Medulla oblongata (tissue), 1 donor: ENCODE data around the gene ADAMTS6.
"Not testable (repeated sequence)": the region's sequence is repeated elsewhere in the genome, so short reads cannot be mapped to it uniquely, and the experiment has no call there.

ENCODE experiments used
- DNase-seq: peaks from one replicate; pipeline ENCODE4 v3.0.0-alpha.2; 2015; ENCODE audit errors: extremely low spot score

ADAMTS6 gene

GRCh38 chr5:65468633-65469032 is 13.1 kb downstream of the ADAMTS6 start:
- no peak for DNase-seq

DNA sequence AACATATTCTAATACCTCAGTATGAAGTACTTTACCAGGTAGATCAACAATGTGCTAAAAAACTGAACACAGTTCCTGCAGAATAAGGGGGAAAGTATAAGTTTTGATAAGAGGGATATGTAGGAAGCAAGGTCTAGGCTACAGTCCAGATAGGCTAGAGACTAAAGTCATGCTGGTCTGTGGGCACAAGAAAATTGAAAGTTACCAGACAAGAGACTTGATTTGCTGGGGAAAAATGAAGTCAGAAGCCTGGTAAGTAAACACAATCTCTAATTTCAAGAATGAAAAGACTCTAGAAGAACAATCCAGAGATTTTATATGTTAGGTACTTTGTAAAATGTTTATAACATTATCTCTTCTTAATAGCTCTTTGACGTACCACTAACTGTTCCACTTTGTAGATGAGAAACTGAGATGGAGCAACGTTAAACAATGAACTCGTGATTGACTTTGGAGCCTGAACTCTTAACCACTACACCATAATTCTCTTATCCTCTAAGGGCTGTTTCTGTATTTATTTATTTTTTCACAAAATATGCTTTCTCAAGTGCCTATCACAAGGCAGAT is 19.5 kb downstream of the ADAMTS6 start:
- DNase-seq = no peak

GRCh38 chr5:65461490-65461889 is 20.2 kb downstream of the ADAMTS6 start:
- no peak for DNase-seq

DNA sequence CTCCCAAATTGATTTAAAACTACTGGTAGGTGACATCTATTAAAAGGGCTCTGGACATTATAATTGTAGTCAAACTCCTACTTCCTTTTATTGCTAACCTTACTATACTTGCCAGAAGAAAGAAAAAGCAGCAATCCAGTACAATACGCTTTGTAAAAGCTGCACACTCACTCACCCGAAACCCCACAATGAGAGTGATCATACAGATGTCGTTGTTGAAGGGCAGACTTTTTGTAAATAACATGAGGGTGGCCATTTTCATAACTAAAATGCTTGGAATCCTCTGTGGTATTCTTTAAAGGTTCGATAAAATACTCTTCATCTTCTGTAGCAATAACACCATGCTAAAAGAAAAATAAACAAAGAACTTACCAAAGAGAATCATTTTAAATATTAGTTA is 21.7 kb downstream of the ADAMTS6 start:
- no peak for DNase-seq

- DNase-seq = no peak
Observed at GRCh38 chr5:65455064-65455463, 26.7 kb downstream of the ADAMTS6 start.

DNA sequence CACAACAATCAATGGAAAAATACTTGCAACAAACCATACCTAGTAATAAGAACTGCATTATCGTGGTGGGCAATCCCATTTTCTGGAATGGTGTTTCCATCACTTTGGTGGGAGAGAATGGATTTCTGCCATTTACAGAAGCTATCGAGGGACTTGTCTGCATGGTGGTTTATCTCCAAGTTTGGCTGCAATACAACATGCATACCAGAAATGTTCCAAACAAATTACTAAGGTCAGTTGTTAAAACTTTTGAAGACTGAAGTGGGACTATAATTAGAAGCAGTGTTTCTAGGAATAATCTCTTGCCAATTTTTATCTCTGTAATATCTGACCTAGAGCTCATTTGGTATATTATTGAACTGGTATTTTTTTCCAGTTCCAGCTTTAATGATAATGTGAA is 30.3 kb downstream of the ADAMTS6 start:
- no peak for DNase-seq

DNA sequence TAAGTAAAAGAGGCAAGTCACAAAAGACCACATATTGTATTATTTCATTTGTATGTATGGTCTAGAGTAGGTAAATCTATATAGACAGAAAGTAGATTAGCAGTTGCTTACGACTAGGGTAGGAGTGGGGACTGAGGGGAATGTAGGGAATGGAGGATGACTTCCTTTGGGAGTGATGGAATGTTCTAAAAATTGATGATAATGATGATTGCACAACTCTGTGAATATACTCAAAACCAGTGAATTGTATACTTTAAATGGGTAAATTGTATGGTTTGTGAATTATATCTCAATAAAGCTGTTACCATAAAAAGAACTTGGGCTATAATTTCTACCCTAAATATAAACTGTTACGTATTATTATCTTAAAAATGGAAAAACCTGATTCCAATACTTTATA is 35.0 kb downstream of the ADAMTS6 start:
- no peak for DNase-seq

GRCh38 chr5:65441800-65442199 is 39.9 kb downstream of the ADAMTS6 start:
- no peak for DNase-seq

DNA sequence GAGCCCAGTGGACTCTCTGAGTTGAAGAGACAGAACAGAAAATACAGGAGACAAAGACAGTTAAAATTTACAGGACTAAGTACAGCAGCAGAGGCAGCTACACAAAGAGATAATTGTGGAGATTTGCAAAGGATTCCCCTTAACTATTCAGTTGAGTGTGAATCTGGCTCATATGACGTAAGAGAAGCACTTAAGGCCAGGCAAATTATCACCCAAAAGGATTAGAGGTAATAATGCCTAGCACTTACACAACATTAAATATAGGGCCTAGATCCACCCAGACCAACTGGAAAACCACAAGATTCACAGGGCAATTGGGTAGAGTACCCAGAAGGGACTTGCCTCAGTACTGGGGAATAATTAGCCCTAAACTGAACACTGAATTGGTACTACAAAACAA is 41.3 kb downstream of the ADAMTS6 start:
- no peak for DNase-seq

DNA sequence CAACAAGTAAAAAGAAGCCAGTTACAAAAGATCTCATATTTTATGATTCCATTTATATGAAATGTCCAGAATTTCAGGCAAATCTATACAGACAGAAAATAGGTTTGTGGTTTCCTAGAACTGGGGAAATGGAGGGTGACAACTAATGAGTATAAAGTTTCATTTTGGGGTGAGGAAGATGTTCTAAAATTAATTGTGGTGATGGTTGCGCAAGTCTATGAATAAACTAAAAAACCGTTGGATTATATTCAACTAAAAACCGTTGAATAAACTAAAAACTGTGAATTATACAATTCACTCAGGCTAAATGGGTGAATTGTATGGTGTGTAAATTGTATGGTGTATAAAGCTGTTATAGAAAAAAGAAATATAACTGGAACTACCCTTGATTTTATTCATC is 47.6 kb downstream of the ADAMTS6 start:
- DNase-seq = no peak

DNA sequence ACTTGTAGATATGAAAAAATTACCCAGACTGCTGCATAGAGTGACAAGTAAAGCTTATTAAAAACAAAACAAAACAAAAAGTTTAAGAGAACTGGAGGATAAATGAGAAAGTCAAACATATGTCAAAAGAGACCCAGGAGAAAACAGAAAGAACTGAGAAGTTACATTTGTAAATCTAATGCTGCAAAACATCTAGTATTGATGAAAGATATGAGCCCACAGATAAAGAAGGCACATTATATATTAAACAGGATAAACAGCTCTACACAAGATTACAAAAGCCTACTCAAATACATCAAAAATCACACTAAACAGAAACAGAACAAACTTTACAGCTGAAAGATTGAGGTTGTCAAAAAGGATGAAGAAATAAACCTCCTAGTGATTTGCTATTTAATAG is 55.1 kb downstream of the ADAMTS6 start:
- DNase-seq = no peak

- DNase-seq = no peak
Observed at GRCh38 chr5:65423623-65424022, 58.1 kb downstream of the ADAMTS6 start.

- no peak for DNase-seq
Observed at GRCh38 chr5:65418661-65419060, 63.1 kb downstream of the ADAMTS6 start.

- no peak for DNase-seq
Observed at GRCh38 chr5:65413822-65414221, 67.9 kb downstream of the ADAMTS6 start.

- no peak for DNase-seq
Observed at GRCh38 chr5:65412842-65413241, 68.9 kb downstream of the ADAMTS6 start.

- DNase-seq = no peak
Observed at GRCh38 chr5:65411356-65411755, 70.4 kb downstream of the ADAMTS6 start.

DNA sequence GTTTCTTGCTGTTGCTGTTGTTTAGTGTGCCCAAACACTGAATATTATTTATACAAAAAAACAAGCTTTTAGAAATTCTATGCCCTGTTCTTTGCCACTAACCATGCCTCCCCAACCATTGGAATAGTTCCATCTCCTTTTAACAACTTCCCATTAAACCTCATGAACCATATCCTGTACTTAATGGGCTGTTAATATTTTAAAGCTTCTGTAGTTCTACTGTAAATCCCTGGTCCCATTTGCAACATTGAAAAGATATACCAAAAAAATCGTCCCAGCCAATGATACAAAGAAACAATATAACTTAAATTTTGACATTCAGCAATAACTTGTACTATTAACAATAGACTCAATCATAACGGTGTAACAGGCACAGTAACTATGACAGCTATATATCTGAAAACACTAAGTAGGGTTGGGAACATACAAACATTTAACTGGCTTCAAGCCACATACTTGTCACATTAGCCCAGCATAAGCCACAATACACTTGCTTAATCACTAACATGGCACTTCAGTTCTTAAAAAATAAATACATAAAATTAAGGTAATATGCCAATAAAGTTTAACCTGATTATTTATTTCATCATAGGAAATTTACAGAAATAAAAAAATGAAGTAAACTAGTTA is 86.1 kb downstream of the ADAMTS6 start:
- DNase-seq = no peak

- DNase-seq = peak; percentile 86
Observed at GRCh38 chr5:65394087-65394486, 87.6 kb downstream of the ADAMTS6 start.

DNA sequence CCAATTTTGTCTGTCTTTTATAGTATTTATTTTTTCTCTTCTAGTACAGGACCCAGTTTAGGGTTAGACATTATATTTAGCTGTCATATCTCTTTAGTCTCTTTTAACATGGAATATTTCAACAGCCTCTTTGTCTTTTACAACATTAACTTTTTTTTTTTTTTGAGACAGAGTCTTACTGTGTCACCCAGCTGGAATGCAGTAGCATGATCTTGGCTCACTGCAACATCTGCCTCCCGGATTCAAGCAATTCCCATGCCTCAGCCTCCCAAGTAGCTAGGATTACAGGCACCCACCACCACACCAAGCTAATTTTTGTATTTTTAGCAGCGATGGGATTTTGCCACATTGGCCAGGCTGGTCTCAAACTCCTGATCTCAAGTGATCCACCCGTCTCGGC is 90.1 kb downstream of the ADAMTS6 start:
- DNase-seq = no peak

DNA sequence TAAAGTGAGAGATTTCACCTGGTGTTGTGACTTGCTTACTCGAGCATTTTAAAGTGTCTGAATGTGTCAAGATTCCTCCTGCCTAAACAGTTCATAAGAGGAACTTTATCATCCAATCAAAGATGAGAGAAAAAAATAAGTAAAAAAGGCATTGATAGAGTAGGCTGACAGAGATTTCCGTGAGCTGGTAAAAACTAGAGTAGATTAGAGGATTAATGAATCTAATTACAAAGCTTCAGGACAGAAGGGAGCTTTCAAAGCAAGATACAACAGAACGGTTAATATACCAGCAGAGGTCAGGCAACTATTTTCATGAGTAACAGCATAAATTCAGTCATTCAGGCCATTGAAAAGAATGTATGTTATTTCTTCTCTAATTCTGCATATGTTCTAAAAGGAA is 91.5 kb downstream of the ADAMTS6 start:
- DNase-seq = no peak

DNA sequence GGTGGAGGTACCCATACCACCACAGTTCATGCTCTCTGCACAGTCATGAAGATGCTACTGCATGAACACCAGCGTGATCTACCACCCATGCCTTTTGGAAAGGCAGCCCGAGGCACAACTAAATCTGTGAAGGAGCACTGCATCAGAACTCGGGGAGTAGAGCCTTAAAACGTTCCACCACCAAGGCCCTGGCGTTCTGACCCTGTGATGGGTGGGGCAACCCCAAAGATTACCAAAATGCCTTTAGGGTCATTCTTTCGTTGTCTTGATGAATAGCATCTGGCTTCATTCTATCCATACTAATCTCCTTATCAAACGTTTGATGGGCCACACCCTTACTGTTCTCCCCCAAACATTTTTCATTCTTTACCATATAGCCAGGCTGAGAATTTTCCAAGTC is 97.9 kb downstream of the ADAMTS6 start:
- no peak for DNase-seq

DNA sequence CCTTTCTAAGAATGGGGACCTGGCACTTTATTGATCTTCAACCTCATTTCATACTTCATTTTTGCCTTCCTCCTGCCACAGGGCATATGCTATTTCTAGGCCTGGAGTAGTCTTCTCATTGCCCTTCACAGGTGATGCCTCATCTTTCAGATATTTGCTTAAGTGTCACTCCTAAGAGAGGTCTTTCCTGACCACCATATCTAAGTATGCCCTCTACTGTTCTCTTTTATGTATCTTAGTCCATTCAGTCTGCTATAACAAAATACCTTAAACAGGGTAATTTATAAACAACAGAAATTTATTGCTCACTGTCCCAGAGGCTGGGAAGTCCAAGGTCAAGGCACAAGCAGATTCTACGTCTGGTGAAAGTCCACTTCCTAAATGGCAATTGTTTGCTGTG is 99.1 kb downstream of the ADAMTS6 start:
- no peak for DNase-seq

- not testable (repeated sequence) for DNase-seq
Observed at GRCh38 chr5:65370505-65370904, 111.2 kb downstream of the ADAMTS6 start.

- peak; percentile 34 for DNase-seq
Observed at GRCh38 chr5:65366655-65367054, 115.1 kb downstream of the ADAMTS6 start.
